ENCODE results near the gene MAML3. TPM values are rescaled to one million over a fixed set of nuclear protein-coding genes. Genes with fewer than 3 reads are reported as not detected.

The MAML3 gene
- total RNA-seq = 10 to 100 TPM in 1 of 2 donors, 1 to 10 TPM in 1; 5.8 to 10.3 TPM
- 10 to 100 TPM; 16.6 to 18.7 (median 17.1) TPM for polyA plus RNA-seq (ENCODE audit: insufficient read length in 6 of 6)
- long read RNA-seq, donor 1, full-length matches to known transcripts = 1 of 11 reads
- long read RNA-seq, donor 1, partial matches to known transcripts = 10 of 11 reads
- long read RNA-seq, donor 1, other reads (novel, unspliced or antisense) = 0 of 11 reads
- long read RNA-seq, donor 2, partial matches to known transcripts = 7 of 7 reads
- long read RNA-seq, donor 2, other reads (novel, unspliced or antisense) = 0 of 7 reads
- long read RNA-seq, donor 3, full-length matches to known transcripts = 1 of 8 reads
- long read RNA-seq, donor 3, partial matches to known transcripts = 7 of 8 reads
- long read RNA-seq, donor 3, other reads (novel, unspliced or antisense) = 0 of 8 reads
- long read RNA-seq, donor 4, partial matches to known transcripts = 0 of 1 reads
- long read RNA-seq, donor 4, other reads (novel, unspliced or antisense) = 1 of 1 reads
- long read RNA-seq, donor 5, partial matches to known transcripts = 6 of 6 reads
- long read RNA-seq, donor 5, other reads (novel, unspliced or antisense) = 0 of 6 reads
- long read RNA-seq, donor 6 = 0 reads
- long read RNA-seq, donor 7 = 0 reads
- long read RNA-seq, donor 8 = 0 reads
- long read RNA-seq, donor 9 = 0 reads
- long read RNA-seq, donor 10, partial matches to known transcripts = 0 of 1 reads
- long read RNA-seq, donor 10, other reads (novel, unspliced or antisense) = 1 of 1 reads
- long read RNA-seq, donor 11, partial matches to known transcripts = 19 of 19 reads
- long read RNA-seq, donor 11, other reads (novel, unspliced or antisense) = 0 of 19 reads
- long read RNA-seq, donor 12, full-length matches to known transcripts = 1 of 1 reads
- long read RNA-seq, donor 12, partial matches to known transcripts = 0 of 1 reads
- long read RNA-seq, donor 12, other reads (novel, unspliced or antisense) = 0 of 1 reads

- ATAC-seq = peak; percentile 61
- H3K9me3 ChIP-seq = no peaks in the 10 kb centered on the region
- peaks cover 4 to 40% of the 10 kb centered on the region in 2 donors for H3K4me1 ChIP-seq
- H3K4me3 ChIP-seq = peak within 1 kb of the TSS; percentile 53 to 69
- peak within 1 kb of the TSS; percentile 97 to 99 for H3K27ac ChIP-seq
- no peaks in the 10 kb centered on the region for H3K36me3 ChIP-seq
- peak; percentile 94 to 98 (median 96) for DNase-seq
- intact Hi-C loops (cut with DNase I) = loop anchor here in 1 of 2 donors (5.0 kb wide), 3 partner anchors 98 to 417 kb away; no protein-coding TSS in a partner anchor
- no peaks in the 10 kb centered on the region for H3K27me3 ChIP-seq
- TF ChIP-seq CTCF (IDR thresholded peaks at IDR 0.05) = no peak
These were observed at the start of gene MAML3 for GRCh38 chr4:140153718-140154571. MAML3 (minus strand) TSS chr4:140154184; CDS start chr4:140153327, 857 bp downstream.

GRCh38 chr4:140198942-140199341, 45.0 kb upstream of the MAML3 start:
- Histone ChIP-seq H3K27me3 (no peaks in the 10 kb centered on the region), H3K4me3 (no peak overlapping the region), H3K27ac (no peak overlapping the region), H3K4me1 (no peaks in the 10 kb centered on the region), H3K9me3 (peaks cover 0 to 3% of the 10 kb centered on the region in 2 donors), H3K36me3 (no peaks in the 10 kb centered on the region)
- intact Hi-C loops (cut with DNase I) = no loop called here
- DNase-seq (no peak), ATAC-seq (no peak)
- TF ChIP-seq CTCF (IDR thresholded peaks at IDR 0.05) = no peak

- Histone ChIP-seq H3K9me3 (no peaks in the 10 kb centered on the region), H3K27me3 (no peaks in the 10 kb centered on the region), H3K4me1 (no peaks in the 10 kb centered on the region), H3K27ac (no peak overlapping the region), H3K4me3 (no peak overlapping the region), H3K36me3 (no peaks in the 10 kb centered on the region)
- no peak for DNase-seq
- no peak for ATAC-seq
- no peak for TF ChIP-seq CTCF (IDR thresholded peaks at IDR 0.05)
- intact Hi-C loops (cut with DNase I) = no loop called here
These were observed 41.8 kb upstream of the MAML3 start for GRCh38 chr4:140195806-140196205.

GRCh38 chr4:140189805-140190204, 35.8 kb upstream of the MAML3 start:
- Histone ChIP-seq H3K4me3 (no peak overlapping the region), H3K27ac (no peak overlapping the region), H3K36me3 (no peaks in the 10 kb centered on the region), H3K9me3 (no peaks in the 10 kb centered on the region), H3K27me3 (no peaks in the 10 kb centered on the region), H3K4me1 (peaks cover 0 to 6% of the 10 kb centered on the region in 2 donors)
- intact Hi-C loops (cut with DNase I) = no loop called here
- ATAC-seq (peak; percentile 40), DNase-seq (peak in 1 of 4 donors; percentile 22)
- no peak for TF ChIP-seq CTCF (IDR thresholded peaks at IDR 0.05)
